Measurements from ENCODE around the gene ARF1.
A peak's percentile ranks its signal among the peaks of the same experiment; 100 is the strongest.

Gene ARF1

DNA sequence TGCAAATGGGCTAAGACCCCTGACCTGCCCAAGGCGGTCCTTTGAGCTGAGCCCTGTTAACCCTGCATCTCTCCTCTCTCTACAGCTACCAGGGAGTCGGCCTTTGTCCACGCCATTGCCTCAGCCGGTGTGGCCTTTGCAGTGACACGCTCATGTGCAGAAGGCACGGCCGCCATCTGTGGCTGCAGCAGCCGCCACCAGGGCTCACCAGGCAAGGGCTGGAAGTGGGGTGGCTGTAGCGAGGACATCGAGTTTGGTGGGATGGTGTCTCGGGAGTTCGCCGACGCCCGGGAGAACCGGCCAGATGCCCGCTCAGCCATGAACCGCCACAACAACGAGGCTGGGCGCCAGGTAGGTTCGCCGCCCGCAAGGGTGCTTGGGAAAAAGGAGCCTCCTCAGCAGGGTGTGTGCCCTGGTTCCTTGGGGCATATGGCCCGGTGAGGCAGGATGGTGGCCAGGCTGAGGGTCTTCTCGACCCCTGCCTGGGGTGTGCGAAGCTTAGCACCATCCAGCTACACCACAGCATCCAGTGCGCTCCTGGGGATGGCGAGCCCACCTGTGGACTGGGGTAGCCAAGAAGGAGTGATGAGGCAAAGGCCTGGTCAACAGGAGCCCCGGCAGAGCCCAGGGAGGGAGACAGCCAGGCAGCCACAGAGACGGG, 31.8 kb upstream of the ARF1 start:
- no peak for DNase-seq (ENCODE audit: low read depth)

DNA sequence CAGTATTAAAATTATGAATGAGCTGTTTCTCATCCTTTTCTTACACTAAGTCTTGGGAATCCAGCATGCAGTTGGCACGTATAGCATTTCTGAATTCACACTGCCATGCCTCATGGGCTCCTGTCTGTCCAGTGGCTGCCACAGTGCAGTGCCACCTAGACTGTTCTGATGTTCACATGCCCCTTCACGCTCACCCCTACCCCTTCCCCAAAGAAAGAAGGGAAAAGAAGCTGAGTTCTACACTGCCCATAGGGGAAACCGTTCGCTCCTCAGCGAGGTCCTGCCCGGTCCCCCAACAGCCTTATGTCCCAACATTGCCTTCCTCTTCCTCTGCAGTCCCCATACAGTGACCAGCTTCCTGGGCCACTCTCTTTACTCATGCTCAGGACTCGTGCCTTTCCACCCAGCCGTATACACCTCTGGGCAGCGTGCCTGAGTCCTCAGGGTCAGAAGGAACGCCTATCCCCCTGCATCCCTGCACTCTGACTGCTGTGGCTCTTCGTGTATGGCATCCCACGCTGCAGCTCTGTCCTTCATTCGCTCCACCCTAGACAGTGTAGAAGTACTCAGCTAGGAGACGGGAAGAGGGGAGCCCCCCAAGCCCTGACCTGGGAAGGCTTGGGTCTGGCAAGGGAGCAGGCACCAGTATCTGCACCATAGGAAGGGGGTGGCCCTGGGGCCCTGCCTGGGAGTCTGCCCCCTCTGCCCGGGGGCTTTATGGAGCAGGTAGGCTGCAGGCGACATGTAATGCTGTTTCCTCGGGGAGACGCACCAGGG, 24.1 kb upstream of the ARF1 start:
- no peak for DNase-seq (ENCODE audit: low read depth)

- peak; percentile 69 for DNase-seq (ENCODE audit: low read depth)
These were observed 23.4 kb upstream of the ARF1 start for GRCh38 chr1:228058949-228059633.

GRCh38 chr1:228059634-228060457, 22.7 kb upstream of the ARF1 start:
- peak; percentile 59 for DNase-seq (ENCODE audit: low read depth)

GRCh38 chr1:228060458-228061190, 21.9 kb upstream of the ARF1 start:
- no peak for DNase-seq (ENCODE audit: low read depth)

DNA sequence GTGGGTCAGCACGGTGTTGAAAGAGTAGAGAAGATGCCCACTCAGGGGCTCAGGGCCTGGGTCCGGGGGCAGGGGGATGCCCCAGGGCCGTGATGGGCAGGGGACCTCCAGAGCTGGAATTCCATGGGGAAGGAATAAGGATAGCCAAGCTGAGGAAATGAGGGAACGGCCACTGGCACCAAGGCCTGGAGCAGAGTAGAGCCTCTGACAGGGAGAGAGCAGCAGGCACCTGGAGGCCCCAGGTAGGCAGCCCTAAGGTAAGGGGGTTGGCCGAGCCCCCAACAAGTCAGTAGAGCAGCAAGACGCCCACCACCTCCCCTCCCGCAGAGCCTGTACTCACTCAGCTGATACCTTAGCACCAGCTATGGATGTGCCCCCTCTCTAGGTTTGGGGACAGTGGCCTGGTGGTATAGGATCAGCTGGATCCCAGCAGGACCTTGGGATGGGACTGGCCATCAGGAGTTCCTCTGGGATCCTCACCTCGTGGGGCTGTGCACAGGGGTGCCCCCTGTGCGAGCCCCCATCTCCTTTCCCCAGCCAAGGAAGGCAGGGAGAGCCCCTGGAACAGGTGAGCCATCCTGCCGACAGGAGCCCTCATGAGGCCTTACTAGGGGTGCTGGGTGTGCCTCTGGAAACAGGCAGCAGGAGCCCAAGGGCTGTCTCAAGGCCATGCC, 21.0 kb upstream of the ARF1 start:
- no peak for DNase-seq (ENCODE audit: low read depth)

- DNase-seq (ENCODE audit: low read depth): no peak
These were observed 20.3 kb upstream of the ARF1 start for GRCh38 chr1:228062085-228062791.

- no peak for DNase-seq (ENCODE audit: low read depth)
These were observed 19.7 kb upstream of the ARF1 start for GRCh38 chr1:228062812-228063211.

GRCh38 chr1:228063251-228064191, 19.0 kb upstream of the ARF1 start:
- DNase-seq (ENCODE audit: low read depth): no peak

DNA sequence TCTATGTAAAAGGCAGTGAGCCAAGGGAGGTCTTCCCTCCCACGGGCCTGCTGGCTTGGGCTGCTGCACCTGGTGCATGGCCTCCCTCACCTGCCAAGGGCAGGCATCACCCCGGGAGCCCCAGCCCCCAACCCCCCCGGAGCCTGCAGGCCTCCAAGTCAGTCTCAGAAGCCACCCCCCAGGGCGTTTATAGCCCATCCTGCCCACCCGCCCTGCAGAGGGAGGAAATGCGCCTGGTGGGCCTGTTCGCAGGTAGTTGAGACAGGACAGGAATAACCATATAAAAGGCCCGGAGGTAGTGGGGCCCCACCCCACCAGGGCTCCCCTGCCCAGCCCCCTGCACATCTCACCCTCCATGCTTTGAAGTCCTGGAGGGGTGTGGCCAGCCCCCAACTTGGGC, 18.2 kb upstream of the ARF1 start:
- no peak for DNase-seq (ENCODE audit: low read depth)

DNA sequence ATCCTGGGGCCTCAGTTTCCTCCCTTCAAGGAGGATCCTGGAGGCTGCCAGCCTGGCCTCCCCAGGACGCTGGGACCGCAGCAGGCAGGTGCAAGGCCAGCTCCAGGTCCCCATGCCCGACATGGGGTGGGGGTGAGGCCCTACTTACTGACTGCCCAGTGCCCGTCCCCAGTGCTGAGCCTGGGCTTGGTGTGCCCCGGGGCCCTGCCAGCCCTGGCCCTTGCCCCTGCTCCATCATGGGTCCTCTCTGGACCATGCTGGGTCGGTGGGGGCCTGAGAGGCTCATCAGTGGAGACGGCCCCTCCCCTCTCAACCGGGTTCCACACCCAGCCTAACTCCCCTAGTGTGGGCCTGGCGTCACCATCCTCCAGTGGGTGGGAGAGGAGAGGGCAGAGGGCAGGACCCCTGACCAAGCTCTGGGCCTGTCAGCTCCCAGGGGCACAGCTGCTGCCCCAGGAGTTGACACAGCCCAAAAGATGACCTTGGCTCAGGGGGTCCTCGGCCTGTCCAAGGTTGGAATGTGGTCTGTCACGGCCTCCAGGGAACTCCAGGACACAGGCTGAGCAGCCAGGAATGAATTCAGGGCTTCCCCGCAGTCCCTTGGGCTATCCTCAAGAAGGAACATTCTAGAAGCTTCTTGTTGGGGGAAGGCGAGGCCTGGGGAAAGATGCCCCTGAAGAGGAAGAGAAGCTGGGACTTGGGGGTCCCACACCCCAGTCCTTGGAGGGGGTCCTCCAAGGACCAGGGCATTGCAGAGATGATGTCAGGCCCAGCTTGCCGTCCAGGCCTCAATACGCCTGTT, 17.6 kb upstream of the ARF1 start:
- DNase-seq (ENCODE audit: low read depth): no peak

GRCh38 chr1:228065543-228066347, 16.8 kb upstream of the ARF1 start:
- no peak for DNase-seq (ENCODE audit: low read depth)

- DNase-seq (ENCODE audit: low read depth): no peak
These were observed 16.1 kb upstream of the ARF1 start for GRCh38 chr1:228066416-228066815.

DNA sequence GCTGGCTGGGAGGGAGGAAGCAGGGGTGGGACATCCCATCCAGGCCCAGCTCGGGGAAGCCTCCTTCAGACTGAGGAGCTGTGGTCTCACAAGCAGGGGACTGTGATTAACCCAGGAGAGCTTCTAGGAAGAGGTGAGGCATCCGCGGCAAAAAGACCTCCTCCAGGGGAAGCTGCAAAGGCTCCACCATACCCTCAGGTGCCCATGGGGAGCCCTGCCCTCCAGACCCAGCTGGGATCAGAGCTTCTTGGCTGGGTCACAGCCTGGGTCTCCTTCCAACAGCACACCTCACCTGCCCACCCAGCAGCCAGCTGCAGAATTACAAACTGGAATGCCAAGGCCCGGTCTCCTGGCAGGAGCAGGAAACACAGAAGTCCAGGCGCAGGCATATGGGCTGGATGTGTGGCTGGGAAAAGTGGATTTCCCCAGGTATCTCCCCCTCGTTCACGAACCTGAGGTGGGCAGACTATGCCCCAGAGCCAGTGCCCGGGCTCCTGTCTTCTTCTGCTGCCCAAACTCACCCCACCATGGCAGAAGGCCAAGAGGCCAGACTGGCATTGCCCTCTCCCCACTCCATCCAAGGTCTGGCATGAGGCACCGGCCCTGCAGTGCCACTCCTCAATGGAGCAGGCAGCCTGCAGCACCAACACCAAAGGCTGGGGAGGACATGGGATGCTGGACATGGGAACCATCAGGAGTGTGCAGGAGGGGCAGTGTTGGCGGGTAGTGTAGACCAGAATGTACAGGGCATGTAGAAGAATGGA, 15.4 kb upstream of the ARF1 start:
- DNase-seq (ENCODE audit: low read depth): no peak

DNA sequence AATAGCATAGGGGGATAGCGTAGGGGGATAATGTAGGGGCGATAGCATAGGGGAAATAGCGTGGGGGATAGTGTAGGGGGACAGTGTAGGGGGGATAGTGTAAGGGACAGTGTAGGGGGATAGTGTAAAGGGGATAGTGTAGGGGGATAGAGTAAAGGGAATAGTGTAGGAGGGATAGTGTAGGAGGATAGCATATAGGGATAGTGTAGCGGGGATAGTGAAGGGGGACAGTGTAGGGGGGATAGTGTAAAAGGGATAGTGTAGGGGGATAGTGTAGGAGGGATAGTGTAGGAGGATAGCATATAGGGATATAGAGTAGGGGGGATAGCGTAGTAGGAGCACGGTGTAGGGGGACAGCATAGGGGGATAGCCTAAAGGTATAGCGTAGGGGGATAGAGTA, 14.1 kb upstream of the ARF1 start:
- DNase-seq (ENCODE audit: low read depth): no peak

GRCh38 chr1:228070173-228070572, 12.3 kb upstream of the ARF1 start:
- DNase-seq (ENCODE audit: low read depth): no peak

DNA sequence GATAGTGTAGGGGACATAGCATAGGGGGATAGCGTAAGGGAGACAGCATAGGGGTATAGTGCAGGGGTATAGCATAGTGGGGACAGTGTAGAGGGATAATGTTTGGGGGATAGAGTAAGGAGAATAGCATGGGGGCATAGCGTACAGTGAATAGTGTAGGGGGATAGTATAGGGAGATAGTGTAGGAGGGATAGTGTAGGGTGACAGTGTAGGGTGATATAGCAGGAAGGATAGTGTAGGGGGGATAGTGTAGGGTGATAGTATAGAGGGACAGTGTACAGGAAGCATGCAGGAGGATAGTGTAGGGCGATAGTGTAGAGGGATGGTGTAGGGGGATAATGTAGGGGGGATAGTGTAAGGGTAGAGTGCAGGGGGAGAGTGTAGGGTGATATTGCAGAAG, 11.7 kb upstream of the ARF1 start:
- no peak for DNase-seq (ENCODE audit: low read depth)

All from T follicular helper cell (primary cell).